ENCODE measurements around the gene ERI3. TPM values are rescaled to one million over a fixed set of nuclear protein-coding genes. Genes with fewer than 3 reads are reported as not detected.

Gene ERI3, protein sequence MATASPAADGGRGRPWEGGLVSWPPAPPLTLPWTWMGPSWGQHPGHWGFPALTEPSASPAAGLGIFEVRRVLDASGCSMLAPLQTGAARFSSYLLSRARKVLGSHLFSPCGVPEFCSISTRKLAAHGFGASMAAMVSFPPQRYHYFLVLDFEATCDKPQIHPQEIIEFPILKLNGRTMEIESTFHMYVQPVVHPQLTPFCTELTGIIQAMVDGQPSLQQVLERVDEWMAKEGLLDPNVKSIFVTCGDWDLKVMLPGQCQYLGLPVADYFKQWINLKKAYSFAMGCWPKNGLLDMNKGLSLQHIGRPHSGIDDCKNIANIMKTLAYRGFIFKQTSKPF
- 100 to 1,000 TPM in 1 of 8 experiments, 10 to 100 TPM in 7; 58.1 to 101 (median 78.5) TPM for total RNA-seq

DNA sequence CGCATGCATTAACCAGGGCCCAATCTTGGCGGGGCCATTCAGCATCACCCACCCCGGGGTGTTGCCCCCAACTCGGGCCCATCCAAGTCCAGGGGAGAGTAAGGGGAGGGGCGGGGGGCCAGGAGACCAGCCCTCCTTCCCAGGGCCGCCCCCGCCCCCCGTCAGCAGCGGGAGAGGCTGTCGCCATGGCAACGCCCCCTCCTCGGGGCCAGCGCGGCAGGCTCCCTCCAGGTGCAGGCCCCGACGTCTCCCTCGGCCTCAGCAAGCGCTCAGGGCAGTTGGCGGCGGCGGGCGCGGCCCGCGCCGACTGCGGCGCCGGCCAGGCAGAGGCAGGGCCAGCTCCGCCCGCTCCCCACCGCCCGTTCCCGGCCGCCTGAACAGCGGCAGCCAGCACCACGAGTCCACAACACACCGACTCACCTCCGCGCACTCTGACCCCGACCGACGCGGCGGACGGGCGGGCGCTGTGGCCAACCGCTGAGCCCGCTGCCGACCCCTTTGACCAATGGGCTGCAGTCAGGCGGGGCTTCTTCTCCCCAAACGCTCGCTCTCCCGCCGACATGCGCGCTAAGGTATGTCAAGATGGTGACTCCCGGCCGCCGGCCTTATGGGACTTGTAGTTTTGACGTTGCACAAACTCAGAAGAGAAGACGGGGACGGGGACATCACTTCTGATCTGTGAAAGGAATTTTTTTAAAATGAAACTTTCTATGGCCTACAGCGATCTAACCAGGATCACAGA, at the start of gene ERI3:
TSS of gene ERI3 (minus strand) at position 418 of the 742 bp plus-strand sequence. CDS start at position 187, 231 bp downstream.
- 0 to 6% (median 1%) methylated on average over 1 to 19 of the region's 65 CpGs; no CpG with 5 or more reads in 4 of the 10 experiments for whole genome bisulfite sequencing, 10 experiments
- in situ Hi-C loops (cut with MboI; ENCODE audit: low pct_unique_long_range_greater_than_20kb in 2 of 9, low sequenced_read_pairs in 9 of 9, unreplicated experiment in 9 of 9) = no loop called here

GRCh38 chr1:44401256-44402228, 46.5 kb upstream of the ERI3 start:
- ATAC-seq (replicated peaks in 6 of 8) = no peak
- WGBS, 10 experiments = 36 to 92% (median 80%) methylated on average over 6 to 12 of the region's 12 CpGs
- Histone ChIP-seq H3K4me3 (no peak overlapping the region), H3K27ac (no peak overlapping the region), H3K4me1 (replicated peaks in 1 of 2) (peaks cover 3 to 12% of the 10 kb centered on the region in 2 donors)
- in situ Hi-C loops (cut with MboI; ENCODE audit: low pct_unique_long_range_greater_than_20kb in 2 of 9, low sequenced_read_pairs in 9 of 9, unreplicated experiment in 9 of 9) = loop anchor here in 4 of 9 experiments (25.0 kb wide), 1 partner anchor 236 kb away; no protein-coding TSS in a partner anchor

More for the DNA sequence above, at the start of gene ERI3:
- peak within 1 kb of the TSS; percentile 47 to 84 (median 63) for H3K4me3 ChIP-seq
- peak within 1 kb of the TSS; percentile 79 to 96 for H3K27ac ChIP-seq
- peaks cover 39 to 42% of the 10 kb centered on the region in 2 donors for H3K4me1 ChIP-seq (replicated peaks in 1 of 2)
- peak; percentile 97 to 100 (median 98) for ATAC-seq (replicated peaks in 6 of 8)

DNA sequence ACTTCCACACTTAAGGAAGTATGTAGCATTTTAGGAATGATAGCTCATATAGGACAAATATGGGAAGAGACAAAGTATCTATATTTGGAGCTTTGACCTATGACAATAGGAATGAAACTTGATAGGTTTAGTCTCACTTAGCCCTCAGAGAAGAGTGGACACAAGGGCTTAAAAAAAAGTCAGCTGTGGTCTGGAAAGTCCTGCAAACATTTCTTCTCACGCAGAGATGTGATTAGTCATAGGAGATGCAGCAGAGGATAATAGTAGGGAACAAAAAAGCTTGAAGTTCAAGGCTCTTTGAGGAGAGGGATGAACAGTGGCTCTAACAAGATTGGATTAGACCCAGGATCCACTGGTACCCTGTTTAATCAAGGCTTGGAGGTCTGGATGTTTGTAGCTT, 35.2 kb upstream of the ERI3 start:
- in situ Hi-C loops (cut with MboI; ENCODE audit: low pct_unique_long_range_greater_than_20kb in 2 of 9, low sequenced_read_pairs in 9 of 9, unreplicated experiment in 9 of 9) = loop anchor here in 3 of 9 experiments (25.0 kb wide), 1 partner anchor 197 kb away; no protein-coding TSS in a partner anchor
- no peak overlapping the region for H3K4me3 ChIP-seq
- H3K4me1 ChIP-seq (replicated peaks in 1 of 2) = peaks cover 0 to 9% of the 10 kb centered on the region in 2 donors
- no peak overlapping the region for H3K27ac ChIP-seq
- ATAC-seq (replicated peaks in 6 of 8) = peak in 7 of 8 experiments; percentile 41 to 67 (median 61)
- WGBS, 10 experiments = 0 to 91% (median 60%) methylated on average over 1 of the region's 1 CpG; no CpG with 5 or more reads in 3 of the 10 experiments

DNA sequence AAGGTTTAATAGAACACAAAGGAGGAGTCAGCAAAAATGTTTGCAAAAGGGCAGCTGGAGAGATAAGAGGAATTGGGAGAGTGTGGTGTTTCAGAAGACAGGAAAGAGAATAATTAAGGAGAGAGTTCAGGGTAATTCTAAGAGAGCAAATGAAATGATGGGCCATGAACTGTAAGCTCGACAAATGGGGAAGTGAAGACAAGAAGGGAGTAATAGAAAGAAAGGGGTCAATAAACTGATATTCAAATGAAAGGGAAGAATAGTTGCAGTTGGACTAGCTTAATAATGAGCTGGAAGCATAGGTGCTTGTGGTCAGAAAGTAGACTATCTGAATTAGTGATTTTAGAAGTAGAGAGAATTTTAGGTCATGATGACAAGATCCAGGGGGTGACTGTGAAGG, 34.4 kb upstream of the ERI3 start:
- in situ Hi-C loops (cut with MboI; ENCODE audit: low pct_unique_long_range_greater_than_20kb in 2 of 9, low sequenced_read_pairs in 9 of 9, unreplicated experiment in 9 of 9) = loop anchor here in 3 of 9 experiments (25.0 kb wide), 1 partner anchor 198 kb away; no protein-coding TSS in a partner anchor
- H3K4me3 ChIP-seq = no peak overlapping the region
- WGBS, 10 experiments = 29 to 100% (median 90%) methylated on average over 1 of the region's 1 CpG
- peaks cover 2 to 12% of the 10 kb centered on the region in 2 donors for H3K4me1 ChIP-seq (replicated peaks in 1 of 2)
- ATAC-seq (replicated peaks in 6 of 8) = no peak
- H3K27ac ChIP-seq = no peak overlapping the region

- H3K4me3 ChIP-seq = no peak overlapping the region
- H3K27ac ChIP-seq = no peak overlapping the region
- peaks cover 3 to 12% of the 10 kb centered on the region in 2 donors for H3K4me1 ChIP-seq (replicated peaks in 1 of 2)
- in situ Hi-C loops (cut with MboI; ENCODE audit: low pct_unique_long_range_greater_than_20kb in 2 of 9, low sequenced_read_pairs in 9 of 9, unreplicated experiment in 9 of 9) = loop anchor here in 3 of 9 experiments (25.0 kb wide), 1 partner anchor 199 kb away; no protein-coding TSS in a partner anchor
- peak in 5 of 8 experiments; percentile 50 to 88 (median 64) for ATAC-seq (replicated peaks in 6 of 8)
- WGBS, 10 experiments = 0 to 44% (median 15%) methylated on average over 1 to 2 of the region's 2 CpGs; no CpG with 5 or more reads in 2 of the 10 experiments
These were observed 33.5 kb upstream of the ERI3 start for GRCh38 chr1:44388551-44388950.

- H3K27ac ChIP-seq = no peak overlapping the region
- in situ Hi-C loops (cut with MboI; ENCODE audit: low pct_unique_long_range_greater_than_20kb in 2 of 9, low sequenced_read_pairs in 9 of 9, unreplicated experiment in 9 of 9) = loop anchor here in 3 of 9 experiments (25.0 kb wide), 1 partner anchor 207 kb away; no protein-coding TSS in a partner anchor
- 7 to 100% (median 87%) methylated on average over 1 to 3 of the region's 3 CpGs; no CpG with 5 or more reads in 3 of the 10 experiments for WGBS, 10 experiments
- no peak for ATAC-seq (replicated peaks in 6 of 8)
- H3K4me1 ChIP-seq (replicated peaks in 1 of 2) = peaks cover 3 to 9% of the 10 kb centered on the region in 2 donors
- no peak overlapping the region for H3K4me3 ChIP-seq
These were observed 25.7 kb upstream of the ERI3 start for GRCh38 chr1:44380666-44381177.

- peak in 7 of 8 experiments; percentile 29 to 61 (median 44) for ATAC-seq (replicated peaks in 6 of 8)
- in situ Hi-C loops (cut with MboI; ENCODE audit: low pct_unique_long_range_greater_than_20kb in 2 of 9, low sequenced_read_pairs in 9 of 9, unreplicated experiment in 9 of 9) = loop anchor here in 3 of 9 experiments (25.0 kb wide), 1 partner anchor 209 kb away; no protein-coding TSS in a partner anchor
- H3K27ac ChIP-seq = no peak overlapping the region
- peaks cover 0 to 7% of the 10 kb centered on the region in 2 donors for H3K4me1 ChIP-seq (replicated peaks in 1 of 2)
- no peak overlapping the region for H3K4me3 ChIP-seq
- WGBS, 10 experiments = 39 to 100% (median 65%) methylated on average over 1 to 12 of the region's 12 CpGs; no CpG with 5 or more reads in 1 of the 10 experiments
These were observed 23.1 kb upstream of the ERI3 start for GRCh38 chr1:44377925-44378784.

GRCh38 chr1:44375547-44375946, 20.5 kb upstream of the ERI3 start:
- Histone ChIP-seq H3K4me3 (no peak overlapping the region), H3K4me1 (replicated peaks in 1 of 2) (peaks cover 0 to 7% of the 10 kb centered on the region in 2 donors), H3K27ac (no peak overlapping the region)
- ATAC-seq (replicated peaks in 6 of 8) = no peak
- WGBS, 10 experiments = 60 to 100% (median 93%) methylated on average over 1 to 6 of the region's 6 CpGs; no CpG with 5 or more reads in 3 of the 10 experiments
- in situ Hi-C loops (cut with MboI; ENCODE audit: low pct_unique_long_range_greater_than_20kb in 2 of 9, low sequenced_read_pairs in 9 of 9, unreplicated experiment in 9 of 9) = loop anchor here in 3 of 9 experiments (25.0 kb wide), 1 partner anchor 212 kb away; no protein-coding TSS in a partner anchor

GRCh38 chr1:44371206-44371605, 16.1 kb upstream of the ERI3 start:
- H3K4me3 ChIP-seq = no peak overlapping the region
- H3K4me1 ChIP-seq (replicated peaks in 1 of 2) = peaks cover 24 to 27% of the 10 kb centered on the region in 2 donors
- in situ Hi-C loops (cut with MboI; ENCODE audit: low pct_unique_long_range_greater_than_20kb in 2 of 9, low sequenced_read_pairs in 9 of 9, unreplicated experiment in 9 of 9) = no loop called here
- H3K27ac ChIP-seq = no peak overlapping the region
- ATAC-seq (replicated peaks in 6 of 8) = no peak

- in situ Hi-C loops (cut with MboI; ENCODE audit: low pct_unique_long_range_greater_than_20kb in 2 of 9, low sequenced_read_pairs in 9 of 9, unreplicated experiment in 9 of 9) = no loop called here
- 14 to 96% (median 45%) methylated on average over 3 to 12 of the region's 12 CpGs; no CpG with 5 or more reads in 2 of the 10 experiments for WGBS, 10 experiments
- no peak overlapping the region for H3K4me3 ChIP-seq
- peak in 5 of 8 experiments; percentile 78 to 86 (median 80) for ATAC-seq (replicated peaks in 6 of 8)
- peaks cover 42% of the 10 kb centered on the region in 2 donors for H3K4me1 ChIP-seq (replicated peaks in 1 of 2)
- H3K27ac ChIP-seq = no peak overlapping the region
These were observed 13.6 kb upstream of the ERI3 start for GRCh38 chr1:44368471-44369151.
